ENCODE results near the gene NTM.

- TF ChIP-seq POLR2A (IDR thresholded peaks at IDR 0.05) (no peak), CTCF (IDR thresholded peaks at IDR 0.05) (no peak)
Observed at GRCh38 chr11:131669401-131669780, 299.0 kb downstream of the NTM start.

All from adrenal gland (tissue), 5 donors.